Activated T-cell treated with anti-CD3 and anti-CD28 coated beads, Interleukin-2, amount 50 U/mL, for 72 hours (primary cell): ENCODE measurements around the gene ZNF277. TPM values are rescaled to one million over a fixed set of nuclear protein-coding genes. Genes with fewer than 3 reads are reported as not detected.

Experiments used
- ATAC-seq, 2 donors: fragments of 150-1000 bp; cut with Tn5 transposase; replicated peaks in 1 of 2; 2 replicates each; pipeline ENCODE4 v1.10.0; 2021; ENCODE audit warnings: moderate library complexity in 2 of 2, mild to moderate bottlenecking in 1 of 2
- DNase-seq, 2 donors: peaks; one replicate each; pipeline ENCODE4 v3.0.0; 2021 to 2022; ENCODE audit warnings: mixed read lengths in 1 of 2
- H3K27ac Mint-ChIP-seq: one replicate; pipeline ENCODE4 v1.8.0; 2022; ENCODE audit warnings: mild to moderate bottlenecking, moderate library complexity, mixed read lengths
- H3K27me3 Mint-ChIP-seq: one replicate; pipeline ENCODE4 v1.8.0; 2022; ENCODE audit warnings: low read depth, mixed read lengths
- H3K36me3 Mint-ChIP-seq, 2 donors: one replicate each; pipeline ENCODE4 v1.8.0; 2022; ENCODE audit warnings: mixed read lengths in 2 of 2, mild to moderate bottlenecking in 1 of 2; ENCODE audit not compliant: insufficient read depth in 2 of 2
- H3K4me1 Mint-ChIP-seq: one replicate; pipeline ENCODE4 v1.8.0; 2022; ENCODE audit warnings: low read depth, mixed read lengths
- H3K4me3 Mint-ChIP-seq, 2 donors: one replicate each; pipeline ENCODE4 v1.8.0; 2022; ENCODE audit warnings: mild to moderate bottlenecking in 2 of 2, mixed read lengths in 2 of 2, moderate library complexity in 2 of 2
- H3K9me3 Mint-ChIP-seq, 2 donors: one replicate each; pipeline ENCODE4 v1.8.0; 2022; ENCODE audit warnings: mixed read lengths in 2 of 2
- total RNA-seq, 2 donors: library from RNA; stranded (reverse); gene quantifications; one replicate each; pipeline ENCODE4 v1.2.3, GENCODE V29; 2022

The ZNF277 gene
- total RNA-seq, 2 donors from 2014 or later, result 26.4 to 34.3 TPM

DNA sequence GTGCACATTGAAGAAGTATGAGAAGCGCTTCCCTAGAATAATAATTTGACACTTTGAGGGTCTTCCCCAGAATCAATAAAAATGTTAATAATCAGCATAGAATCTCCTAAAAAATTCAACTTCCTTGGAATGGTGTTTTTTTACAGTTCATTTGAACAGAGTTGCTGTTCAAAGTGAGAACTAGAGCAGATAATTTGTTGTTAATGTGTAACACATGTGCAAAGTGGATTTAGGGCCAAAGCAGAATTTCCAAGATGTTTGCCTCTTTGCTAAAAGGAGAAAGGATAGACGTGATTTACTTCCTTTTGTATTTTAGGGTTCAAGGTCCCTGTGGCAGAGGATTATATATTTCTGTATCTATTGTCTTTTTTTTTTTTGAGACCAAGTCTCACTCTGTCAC is 73.8 kb downstream of the ZNF277 start:
- DNase-seq (no peak), ATAC-seq (no peak)
- H3K4me1 Mint-ChIP-seq, result peaks cover 17% of the 10 kb centered on the region
- H3K4me3 Mint-ChIP-seq, result no peak overlapping the region
- no peaks in the 10 kb centered on the region for H3K36me3 Mint-ChIP-seq
- H3K9me3 Mint-ChIP-seq, result no peaks in the 10 kb centered on the region
- no peak overlapping the region for H3K27ac Mint-ChIP-seq
- H3K27me3 Mint-ChIP-seq, result no peaks in the 10 kb centered on the region

GRCh38 chr7:112282476-112283188 is 76.1 kb downstream of the ZNF277 start:
- Mint-ChIP-seq H3K27me3 (no peaks in the 10 kb centered on the region), H3K4me1 (peaks cover 17% of the 10 kb centered on the region), H3K36me3 (no peaks in the 10 kb centered on the region), H3K27ac (no peak overlapping the region), H3K9me3 (no peaks in the 10 kb centered on the region), H3K4me3 (no peak overlapping the region)
- DNase-seq (no peak), ATAC-seq (no peak)

DNA sequence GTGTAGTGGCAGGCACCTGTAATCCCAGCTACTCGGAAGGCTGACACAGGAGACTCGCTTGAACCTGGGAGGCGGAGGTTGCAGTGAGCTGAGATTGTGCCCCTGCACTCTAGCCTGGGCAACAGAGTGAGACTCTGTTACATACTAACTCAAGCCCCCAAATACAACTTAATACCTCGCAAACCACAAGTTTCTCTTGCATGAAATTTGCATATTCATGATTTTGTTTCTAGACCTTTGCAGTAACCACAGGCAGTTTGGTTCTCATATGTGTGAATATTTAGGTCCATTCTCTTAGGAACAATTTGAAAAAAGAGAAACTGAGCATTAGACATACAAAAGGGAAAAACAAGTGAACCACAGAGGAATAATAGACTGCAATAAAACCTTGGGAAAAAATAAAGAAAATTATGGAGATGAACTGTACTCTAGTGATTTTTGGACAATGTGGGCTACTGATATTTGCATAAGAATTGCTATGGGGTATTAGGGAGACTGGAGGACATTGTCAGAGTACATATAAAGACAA is 77.0 kb downstream of the ZNF277 start:
- ATAC-seq (no peak), DNase-seq (no peak)
- Mint-ChIP-seq H3K4me3 (no peak overlapping the region), H3K36me3 (no peaks in the 10 kb centered on the region), H3K4me1 (peaks cover 11% of the 10 kb centered on the region), H3K9me3 (no peaks in the 10 kb centered on the region), H3K27me3 (no peaks in the 10 kb centered on the region), H3K27ac (no peak overlapping the region)

- Mint-ChIP-seq H3K4me3 (no peak overlapping the region), H3K27ac (no peak overlapping the region), H3K36me3 (no peaks in the 10 kb centered on the region), H3K9me3 (no peaks in the 10 kb centered on the region), H3K4me1 (peaks cover 11% of the 10 kb centered on the region), H3K27me3 (no peaks in the 10 kb centered on the region)
- ATAC-seq, result no peak
- DNase-seq, result no peak
Observed at GRCh38 chr7:112286250-112287086, 80.0 kb downstream of the ZNF277 start.

- DNase-seq (no peak), ATAC-seq (no peak)
- Mint-ChIP-seq H3K9me3 (no peaks in the 10 kb centered on the region), H3K36me3 (peaks cover 0 to 1% of the 10 kb centered on the region in 2 donors), H3K4me3 (no peak overlapping the region), H3K27ac (no peak overlapping the region), H3K4me1 (peaks cover 5% of the 10 kb centered on the region), H3K27me3 (no peaks in the 10 kb centered on the region)
Observed at GRCh38 chr7:112288301-112288700, 81.8 kb downstream of the ZNF277 start.

DNA sequence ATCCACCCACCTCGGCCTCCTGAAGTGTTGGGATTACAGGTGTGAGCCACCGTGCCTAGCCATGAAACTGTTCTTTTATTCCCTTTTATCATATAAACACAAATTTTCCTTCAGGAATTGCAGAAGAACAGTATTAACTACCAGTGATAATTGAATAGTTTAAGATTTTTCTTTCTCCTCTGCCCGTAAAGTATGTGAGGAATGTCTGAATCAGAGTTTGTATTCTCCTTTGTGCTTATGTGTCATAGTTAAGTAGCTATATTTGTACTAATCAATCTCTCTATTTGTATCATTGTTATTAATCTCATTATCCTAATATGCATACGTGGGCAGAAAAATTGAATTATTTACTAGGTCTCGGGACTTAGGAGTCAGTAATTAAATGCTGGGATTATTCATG is 83.6 kb downstream of the ZNF277 start:
- DNase-seq (no peak), ATAC-seq (no peak)
- H3K27ac Mint-ChIP-seq, result no peak overlapping the region
- peaks cover 0 to 1% of the 10 kb centered on the region in 2 donors for H3K36me3 Mint-ChIP-seq
- no peaks in the 10 kb centered on the region for H3K4me1 Mint-ChIP-seq
- H3K27me3 Mint-ChIP-seq, result no peaks in the 10 kb centered on the region
- H3K9me3 Mint-ChIP-seq, result no peaks in the 10 kb centered on the region
- no peak overlapping the region for H3K4me3 Mint-ChIP-seq

- DNase-seq (no peak), ATAC-seq (no peak)
- H3K9me3 Mint-ChIP-seq, result no peaks in the 10 kb centered on the region
- no peak overlapping the region for H3K27ac Mint-ChIP-seq
- no peaks in the 10 kb centered on the region for H3K4me1 Mint-ChIP-seq
- H3K27me3 Mint-ChIP-seq, result no peaks in the 10 kb centered on the region
- H3K36me3 Mint-ChIP-seq, result peaks cover 0 to 1% of the 10 kb centered on the region in 2 donors
- H3K4me3 Mint-ChIP-seq, result no peak overlapping the region
Observed at GRCh38 chr7:112292162-112292561, 85.7 kb downstream of the ZNF277 start.

GRCh38 chr7:112293416-112293815 is 86.9 kb downstream of the ZNF277 start:
- DNase-seq (no peak), ATAC-seq (no peak)
- Mint-ChIP-seq H3K9me3 (no peaks in the 10 kb centered on the region), H3K4me3 (no peak overlapping the region), H3K27me3 (no peaks in the 10 kb centered on the region), H3K4me1 (no peaks in the 10 kb centered on the region), H3K27ac (no peak overlapping the region), H3K36me3 (peaks cover 0 to 1% of the 10 kb centered on the region in 2 donors)

- Mint-ChIP-seq H3K27me3 (no peaks in the 10 kb centered on the region), H3K9me3 (no peaks in the 10 kb centered on the region), H3K4me1 (no peaks in the 10 kb centered on the region), H3K27ac (no peak overlapping the region), H3K4me3 (no peak overlapping the region), H3K36me3 (peaks cover 0 to 3% of the 10 kb centered on the region in 2 donors)
- DNase-seq (no peak), ATAC-seq (no peak)
Observed at GRCh38 chr7:112296432-112296831, 89.9 kb downstream of the ZNF277 start.

- ATAC-seq (no peak), DNase-seq (no peak)
- H3K27ac Mint-ChIP-seq, result no peak overlapping the region
- H3K27me3 Mint-ChIP-seq, result no peaks in the 10 kb centered on the region
- H3K4me1 Mint-ChIP-seq, result no peaks in the 10 kb centered on the region
- no peak overlapping the region for H3K4me3 Mint-ChIP-seq
- H3K36me3 Mint-ChIP-seq, result peaks cover 0 to 2% of the 10 kb centered on the region in 2 donors
- H3K9me3 Mint-ChIP-seq, result no peaks in the 10 kb centered on the region
Observed at GRCh38 chr7:112297681-112298080, 91.2 kb downstream of the ZNF277 start.

DNA sequence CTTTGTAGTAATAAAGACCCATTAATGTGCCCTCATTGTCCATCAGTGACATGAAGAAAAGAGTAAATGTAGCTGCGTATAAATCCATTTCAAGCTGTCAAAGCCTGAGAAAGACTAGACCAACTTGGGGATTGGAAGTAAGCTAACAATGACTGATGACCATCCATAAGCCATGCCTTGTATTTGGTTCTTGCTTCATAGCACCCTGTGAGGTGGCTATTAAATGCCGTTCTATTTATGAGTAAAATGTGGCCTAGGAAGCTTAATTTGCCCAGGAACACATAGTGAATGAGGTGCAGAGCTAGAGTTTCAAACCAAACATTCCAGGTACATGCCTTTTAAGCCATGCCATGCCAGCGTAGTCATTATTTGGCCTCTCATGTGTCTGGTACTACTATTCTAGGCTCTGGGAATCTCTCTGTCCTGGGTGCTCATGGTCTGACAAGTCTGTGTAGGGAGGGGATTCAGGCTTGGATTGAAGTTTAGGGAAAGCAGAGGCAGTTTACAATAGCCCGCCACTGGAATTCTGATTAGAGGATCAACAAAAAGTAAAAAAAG is 92.1 kb downstream of the ZNF277 start:
- no peaks in the 10 kb centered on the region for H3K27me3 Mint-ChIP-seq
- no peak for ATAC-seq
- peaks cover 0 to 3% of the 10 kb centered on the region in 2 donors for H3K36me3 Mint-ChIP-seq
- DNase-seq, result no peak
- no peaks in the 10 kb centered on the region for H3K4me1 Mint-ChIP-seq
- no peak overlapping the region for H3K4me3 Mint-ChIP-seq
- no peaks in the 10 kb centered on the region for H3K9me3 Mint-ChIP-seq
- no peak overlapping the region for H3K27ac Mint-ChIP-seq

DNA sequence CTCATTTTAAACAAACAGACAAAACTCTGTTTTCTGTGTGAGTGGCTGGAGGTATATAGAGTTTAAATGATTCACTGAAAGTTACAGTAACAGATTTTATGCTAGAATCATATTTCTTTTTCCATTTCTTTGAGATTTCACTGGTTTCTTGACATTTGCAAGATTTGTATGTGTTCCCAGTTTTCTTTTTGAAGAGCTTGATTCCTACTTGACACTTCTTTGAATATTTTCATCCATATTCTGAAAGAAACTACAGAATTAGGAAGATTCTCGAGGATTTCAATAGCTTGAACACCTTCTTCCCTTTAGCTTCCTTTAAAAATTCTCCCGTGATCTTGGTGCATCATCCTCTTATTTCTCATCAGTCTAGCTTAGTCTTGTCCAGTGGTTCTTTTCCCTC is 93.6 kb downstream of the ZNF277 start:
- H3K36me3 Mint-ChIP-seq, result peaks cover 0 to 3% of the 10 kb centered on the region in 2 donors

DNA sequence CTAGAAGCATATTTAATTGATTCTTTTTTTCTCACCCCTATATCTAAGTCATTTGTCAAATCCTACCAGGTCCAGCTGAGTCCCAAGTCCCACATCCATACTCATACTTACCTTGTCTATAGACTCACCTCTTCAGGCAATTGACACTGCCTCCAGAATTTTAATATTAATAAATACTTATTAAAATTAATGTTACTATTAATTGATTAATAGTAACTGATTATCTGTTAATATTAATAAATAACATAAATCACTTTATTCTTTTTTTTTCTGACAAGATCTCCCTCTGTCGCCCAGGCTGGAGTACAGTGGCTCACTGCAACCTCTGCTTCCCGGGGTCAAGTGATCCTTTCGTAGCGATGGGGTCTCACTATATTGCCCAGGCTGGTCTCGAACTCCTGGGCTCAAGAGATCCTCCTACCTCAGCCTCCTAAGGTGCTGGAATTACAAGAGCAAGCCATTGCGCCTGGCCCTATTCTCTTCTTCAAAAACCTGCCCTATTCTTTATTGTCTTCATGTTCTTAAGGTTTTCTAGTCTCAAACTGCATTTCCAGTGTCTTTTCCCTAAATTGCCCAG is 94.4 kb downstream of the ZNF277 start:
- no peak for ATAC-seq
- Mint-ChIP-seq H3K27ac (no peak overlapping the region), H3K36me3 (peaks cover 0 to 3% of the 10 kb centered on the region in 2 donors), H3K4me1 (no peaks in the 10 kb centered on the region), H3K27me3 (no peaks in the 10 kb centered on the region), H3K4me3 (no peak overlapping the region), H3K9me3 (no peaks in the 10 kb centered on the region)
- DNase-seq, result no peak

More for the DNA sequence above, 93.6 kb downstream of the ZNF277 start:
- Mint-ChIP-seq H3K4me1 (no peaks in the 10 kb centered on the region), H3K27me3 (no peaks in the 10 kb centered on the region), H3K27ac (no peak overlapping the region), H3K9me3 (no peaks in the 10 kb centered on the region), H3K4me3 (no peak overlapping the region)
- no peak for DNase-seq
- no peak for ATAC-seq
